LNCaP clone FGC (cell line): ENCODE measurements around the gene TFAM.

Experiments
- DNase-seq: peaks from one replicate; pipeline ENCODE4 v3.0.0-alpha.2; 2011; ENCODE audit warnings: low read depth
- H3K4me3 ChIP-seq: 2 replicates; pipeline ENCODE4 v1.5.1; 2011; ENCODE audit warnings: mild to moderate bottlenecking, low read depth, low read length, control low read depth
- CTCF ChIP-seq: IDR thresholded peaks from 2 replicates; pipeline ENCODE4 v1.5.1; 2012; ENCODE audit warnings: mild to moderate bottlenecking; ENCODE audit not compliant: control insufficient read depth, insufficient read depth; ENCODE audit errors: extremely low read depth

TFAM gene

GRCh38 chr10:58448121-58448935 is 63.1 kb downstream of the TFAM start:
- DNase-seq, result no peak
- TF ChIP-seq CTCF, result no peak
- H3K4me3 ChIP-seq, result no peak overlapping the region
